Measurements from ENCODE around the gene PCDHA8. TPM values are rescaled to one million over a fixed set of nuclear protein-coding genes. Genes with fewer than 3 reads are reported as not detected.
A peak's percentile ranks its signal among the peaks of the same experiment; 100 is the strongest.
"Not testable (repeated sequence)": the region's sequence is repeated elsewhere in the genome, so short reads cannot be mapped to it uniquely, and the experiment has no call there.

The PCDHA8 gene
- total RNA-seq, 2 donors from 2014 or later: 0.06 to 0.10 TPM

DNA sequence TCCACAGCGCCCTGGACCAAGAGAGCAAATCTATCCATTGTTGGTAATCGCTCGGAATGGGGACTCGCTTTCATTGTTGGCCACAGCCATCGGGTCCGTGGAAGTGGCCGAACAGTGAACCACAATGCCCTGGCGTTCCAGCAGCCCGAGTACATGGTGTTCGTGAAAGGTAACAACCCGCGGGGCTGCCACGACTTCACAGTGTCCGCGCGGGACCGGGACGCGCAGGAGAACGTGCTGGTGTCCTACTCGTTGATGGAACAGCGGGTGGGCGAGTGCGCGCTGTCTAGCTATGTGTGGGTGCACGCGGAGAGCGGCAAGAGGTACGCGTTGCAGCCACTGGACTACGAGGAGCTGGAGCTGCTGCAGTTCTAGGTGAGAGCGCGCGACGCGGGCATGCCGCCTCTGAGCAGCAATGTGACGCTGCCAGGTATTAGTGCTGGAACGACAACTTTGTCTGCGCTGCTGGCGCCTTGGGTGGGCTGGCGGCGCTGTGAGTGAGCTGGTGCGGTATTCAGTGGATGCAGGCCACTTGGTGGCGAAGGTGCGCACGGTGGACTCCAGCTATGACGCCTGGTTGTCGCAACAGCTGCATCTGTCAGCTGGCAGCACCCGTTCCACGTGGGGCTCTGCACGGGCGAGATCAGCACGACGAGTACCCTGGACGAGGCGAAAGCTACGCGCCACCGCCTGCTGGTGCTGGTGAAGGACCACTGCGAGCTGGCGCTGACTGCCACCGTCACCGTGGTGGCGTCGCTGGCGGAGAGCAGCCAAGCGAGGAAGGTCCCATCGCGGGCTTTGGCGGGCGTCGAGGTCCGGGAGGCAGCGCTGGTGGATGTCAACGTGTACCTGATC is 21.7 kb downstream of the PCDHA8 start:
- ATAC-seq (no peak), DNase-seq (no peak)
- intact Hi-C loops (cut with DNase I): no loop called here

DNA sequence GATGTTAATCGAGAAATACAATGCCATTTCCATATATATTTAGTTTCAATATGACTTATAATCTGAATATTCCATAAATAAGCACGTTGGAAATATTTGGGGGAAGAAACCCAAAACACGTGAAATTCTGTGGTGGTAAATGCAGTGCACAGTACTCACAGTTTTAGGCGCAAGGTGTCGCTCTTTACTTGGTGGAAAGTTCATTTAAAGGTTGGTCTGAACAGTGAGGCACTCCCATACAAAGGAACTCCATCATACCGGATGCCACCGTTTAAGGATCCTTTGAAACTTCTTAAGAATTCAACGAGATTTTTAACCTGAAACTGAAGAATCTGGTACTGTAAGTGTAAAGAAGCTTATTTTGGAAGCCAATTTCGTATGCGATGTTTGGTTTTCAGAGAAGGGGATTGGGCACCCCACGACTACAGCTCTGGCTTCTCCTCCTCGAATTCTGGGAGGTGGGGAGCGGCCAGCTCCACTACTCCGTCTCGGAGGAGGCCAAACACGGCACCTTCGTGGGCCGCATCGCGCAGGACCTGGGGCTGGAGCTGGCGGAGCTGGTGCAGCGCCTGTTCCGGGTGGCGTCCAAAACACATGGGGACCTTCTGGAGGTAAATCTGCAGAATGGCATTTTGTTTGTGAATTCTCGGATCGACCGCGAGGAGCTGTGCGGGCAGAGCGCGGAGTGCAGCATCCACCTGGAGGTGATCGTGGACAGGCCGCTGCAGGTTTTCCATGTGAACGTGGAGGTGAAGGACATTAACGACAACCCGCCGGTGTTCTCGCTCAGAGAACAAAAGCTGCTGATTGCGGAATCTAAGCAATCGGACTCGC is 28.0 kb downstream of the PCDHA8 start, which contains the start of gene PCDHA11:
TSS of gene PCDHA11 (plus strand) at position 237 of the 834 bp plus-strand sequence. CDS start at position 384, 147 bp downstream.
- no peak for DNase-seq
- intact Hi-C loops (cut with DNase I): no loop called here

DNA sequence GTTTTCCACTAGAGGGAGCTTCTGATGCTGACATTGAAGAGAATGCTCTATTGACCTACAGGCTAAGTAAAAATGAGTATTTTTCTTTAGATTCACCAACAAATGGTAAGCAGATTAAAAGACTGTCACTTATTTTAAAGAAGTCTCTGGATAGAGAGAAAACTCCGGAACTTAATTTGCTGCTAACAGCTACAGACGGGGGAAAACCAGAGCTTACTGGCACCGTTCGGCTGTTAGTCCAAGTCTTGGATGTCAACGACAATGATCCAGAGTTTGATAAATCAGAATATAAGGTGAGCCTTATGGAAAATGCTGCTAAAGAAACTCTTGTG is 28.5 kb downstream of the PCDHA8 start:
- DNase-seq (no peak), ATAC-seq (no peak)
- intact Hi-C loops (cut with DNase I): no loop called here

More for the DNA sequence above, 28.0 kb downstream of the PCDHA8 start, which contains the start of gene PCDHA11:
- peak in 1 of 2 donors; percentile 53 for ATAC-seq

DNA sequence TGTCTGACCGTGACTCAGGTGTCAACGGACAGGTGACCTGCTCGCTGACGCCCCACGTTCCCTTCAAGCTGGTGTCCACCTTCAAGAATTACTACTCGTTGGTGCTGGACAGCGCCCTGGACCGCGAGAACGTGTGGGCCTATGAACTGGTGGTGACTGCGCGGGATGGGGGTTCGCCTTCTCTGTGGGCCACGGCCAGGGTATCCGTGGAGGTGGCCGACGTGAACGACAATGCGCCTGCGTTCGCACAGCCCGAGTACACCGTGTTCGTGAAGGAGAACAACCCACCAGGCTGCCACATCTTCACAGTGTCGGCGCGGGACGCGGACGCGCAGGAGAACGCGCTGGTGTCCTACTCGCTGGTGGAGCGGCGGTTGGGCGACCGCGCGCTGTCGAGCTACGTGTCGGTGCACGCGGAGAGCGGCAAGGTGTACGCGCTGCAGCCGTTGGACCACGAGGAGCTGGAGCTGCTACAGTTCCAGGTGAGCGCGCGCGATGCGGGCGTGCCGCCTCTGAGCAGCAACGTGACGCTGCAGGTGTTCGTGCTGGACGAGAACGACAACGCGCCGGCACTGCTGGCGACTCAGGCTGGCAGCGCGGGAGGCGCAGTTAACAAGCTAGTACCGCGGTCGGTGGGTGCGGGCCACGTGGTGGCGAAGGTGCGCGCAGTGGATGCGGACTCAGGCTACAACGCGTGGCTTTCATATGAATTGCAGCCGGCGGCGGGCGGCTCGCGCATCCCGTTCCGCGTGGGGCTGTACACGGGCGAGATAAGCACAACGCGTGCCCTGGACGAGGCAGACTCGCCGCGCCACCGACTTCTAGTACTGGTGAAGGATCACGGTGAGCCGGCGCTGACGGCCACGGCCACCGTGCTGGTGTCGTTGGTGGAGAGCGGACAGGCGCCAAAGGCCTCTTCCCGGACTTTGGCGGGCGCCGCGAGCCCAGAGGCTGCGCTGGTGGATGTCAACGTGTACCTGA is 29.5 kb downstream of the PCDHA8 start:
- intact Hi-C loops (cut with DNase I): no loop called here
- ATAC-seq (no peak), DNase-seq (no peak)

DNA sequence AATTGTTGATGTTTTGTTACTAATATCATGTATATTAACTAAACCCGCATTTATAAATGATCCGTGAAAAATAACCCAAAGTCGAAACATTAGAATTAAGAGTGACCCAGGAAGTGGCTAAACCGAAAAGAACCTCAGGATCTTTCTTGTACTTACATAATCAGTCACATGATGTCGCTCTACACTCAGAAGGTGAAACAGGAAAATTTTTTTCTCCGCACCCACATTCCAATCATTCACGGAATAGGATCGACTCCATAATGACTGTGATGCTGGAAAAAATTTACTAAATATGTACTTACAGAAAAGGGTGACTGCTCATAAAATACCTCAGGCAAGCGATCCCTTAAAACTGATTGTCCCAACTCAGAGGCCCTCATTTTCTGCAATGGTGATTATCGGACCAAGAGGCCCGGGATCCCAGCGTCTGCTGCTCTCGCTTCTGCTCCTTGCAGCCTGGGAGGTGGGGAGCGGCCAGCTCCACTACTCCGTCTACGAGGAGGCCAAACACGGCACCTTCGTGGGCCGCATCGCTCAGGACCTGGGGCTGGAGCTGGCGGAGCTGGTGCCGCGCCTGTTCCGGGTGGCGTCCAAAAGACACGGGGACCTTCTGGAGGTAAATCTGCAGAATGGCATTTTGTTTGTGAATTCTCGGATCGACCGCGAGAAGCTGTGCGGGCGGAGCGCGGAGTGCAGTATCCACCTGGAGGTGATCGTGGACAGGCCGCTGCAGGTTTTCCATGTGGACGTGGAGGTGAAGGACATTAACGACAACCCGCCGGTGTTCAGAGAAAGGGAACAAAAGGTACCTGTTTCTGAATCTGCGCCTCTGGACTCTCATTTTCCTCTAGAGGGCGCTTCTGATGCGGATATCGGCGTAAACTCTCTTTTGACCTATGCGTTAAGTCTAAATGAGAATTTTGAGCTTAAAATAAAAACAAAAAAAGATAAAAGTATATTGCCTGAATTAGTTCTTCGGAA is 34.4 kb downstream of the PCDHA8 start, which contains the start of gene PCDHA12:
TSS of gene PCDHA12 (plus strand) at position 224 of the 981 bp plus-strand sequence. CDS start at position 389, 165 bp downstream.
- ATAC-seq: no peak
- DNase-seq: no peak
- intact Hi-C loops (cut with DNase I): no loop called here

DNA sequence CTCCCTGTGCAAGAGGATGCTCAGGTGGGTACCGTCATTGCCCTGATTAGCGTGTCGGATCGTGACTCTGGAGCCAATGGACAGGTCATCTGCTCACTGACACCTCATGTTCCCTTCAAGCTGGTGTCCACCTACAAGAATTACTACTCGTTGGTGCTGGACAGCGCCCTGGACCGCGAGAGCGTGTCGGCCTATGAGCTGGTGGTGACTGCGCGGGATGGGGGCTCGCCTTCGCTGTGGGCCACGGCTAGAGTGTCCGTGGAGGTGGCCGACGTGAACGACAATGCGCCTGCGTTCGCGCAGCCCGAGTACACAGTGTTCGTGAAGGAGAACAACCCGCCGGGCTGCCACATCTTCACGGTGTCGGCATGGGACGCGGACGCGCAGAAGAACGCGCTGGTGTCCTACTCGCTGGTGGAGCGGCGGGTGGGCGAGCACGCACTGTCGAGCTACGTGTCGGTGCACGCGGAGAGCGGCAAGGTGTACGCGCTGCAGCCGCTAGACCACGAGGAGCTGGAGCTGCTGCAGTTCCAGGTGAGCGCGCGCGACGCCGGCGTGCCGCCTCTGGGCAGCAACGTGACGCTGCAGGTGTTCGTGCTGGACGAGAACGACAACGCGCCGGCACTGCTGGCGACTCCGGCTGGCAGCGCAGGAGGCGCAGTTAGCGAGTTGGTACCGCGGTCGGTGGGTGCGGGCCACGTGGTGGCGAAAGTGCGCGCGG is 35.7 kb downstream of the PCDHA8 start:
- intact Hi-C loops (cut with DNase I); DNase-seq; ATAC-seq: not testable (repeated sequence)

DNA sequence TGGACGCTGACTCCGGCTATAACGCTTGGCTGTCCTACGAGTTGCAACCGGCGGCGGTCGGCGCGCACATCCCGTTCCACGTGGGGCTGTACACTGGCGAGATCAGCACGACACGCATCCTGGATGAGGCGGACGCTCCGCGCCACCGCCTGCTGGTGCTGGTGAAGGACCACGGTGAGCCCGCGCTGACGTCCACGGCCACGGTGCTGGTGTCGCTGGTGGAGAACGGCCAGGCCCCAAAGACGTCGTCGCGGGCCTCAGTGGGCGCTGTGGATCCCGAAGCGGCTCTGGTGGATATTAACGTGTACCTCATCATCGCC is 36.2 kb downstream of the PCDHA8 start:
- ATAC-seq (no peak), DNase-seq (no peak)
- intact Hi-C loops (cut with DNase I): no loop called here

DNA sequence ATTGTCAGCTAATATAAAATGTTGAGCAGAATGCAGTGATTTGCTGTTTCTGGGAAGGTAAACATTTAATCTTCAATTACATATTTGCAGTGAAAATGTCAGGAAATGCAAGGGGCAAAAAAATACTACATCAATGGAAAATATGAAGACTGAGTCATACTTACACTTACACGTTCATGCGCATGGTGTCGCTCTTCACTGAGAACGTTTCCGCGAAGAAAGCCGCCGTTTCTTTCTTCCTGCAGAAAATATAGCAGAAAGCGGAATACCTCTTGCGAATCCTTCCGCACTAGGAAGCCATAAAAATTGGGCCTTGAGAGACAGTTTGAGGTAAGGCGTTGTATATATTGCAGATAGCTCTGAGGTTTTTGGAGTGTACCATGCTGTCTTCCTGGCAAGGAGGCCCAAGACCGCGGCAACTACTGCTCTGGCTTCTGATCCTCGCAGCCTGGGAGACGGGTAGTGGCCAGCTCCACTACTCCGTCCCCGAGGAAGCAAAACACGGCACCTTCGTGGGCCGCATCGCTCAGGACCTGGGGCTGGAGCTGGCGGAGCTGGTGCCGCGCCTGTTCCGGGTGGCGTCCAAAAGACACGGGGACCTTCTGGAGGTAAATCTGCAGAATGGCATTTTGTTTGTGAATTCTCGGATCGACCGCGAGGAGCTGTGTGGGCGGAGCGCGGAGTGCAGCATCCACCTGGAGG is 41.1 kb downstream of the PCDHA8 start, which contains the start of gene PCDHA13:
TSS of gene PCDHA13 (plus strand) at position 236 of the 702 bp plus-strand sequence. CDS start at position 381, 145 bp downstream.
- intact Hi-C loops (cut with DNase I): loop anchor here in 1 of 2 donors (10.0 kb wide), 1 partner anchor 163 kb away; no protein-coding TSS in a partner anchor

DNA sequence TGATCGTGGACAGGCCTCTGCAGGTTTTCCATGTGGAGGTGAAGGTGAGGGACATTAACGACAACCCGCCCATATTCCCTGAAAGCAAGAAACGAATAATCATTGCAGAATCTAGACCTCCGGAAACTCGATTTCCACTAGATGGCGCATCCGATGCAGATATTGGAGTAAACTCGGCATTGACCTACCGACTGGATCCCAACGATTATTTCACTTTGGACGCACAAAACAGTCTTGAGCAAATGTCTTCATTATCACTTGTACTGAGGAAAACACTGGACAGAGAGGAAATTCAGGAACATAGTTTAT is 41.6 kb downstream of the PCDHA8 start:
- intact Hi-C loops (cut with DNase I): loop anchor here in 1 of 2 donors (10.0 kb wide), 1 partner anchor 162 kb away; no protein-coding TSS in a partner anchor
- DNase-seq (no peak), ATAC-seq (no peak)

More for the DNA sequence above, 41.1 kb downstream of the PCDHA8 start, which contains the start of gene PCDHA13:
- ATAC-seq (peak in 1 of 2 donors; percentile 27), DNase-seq (no peak)

DNA sequence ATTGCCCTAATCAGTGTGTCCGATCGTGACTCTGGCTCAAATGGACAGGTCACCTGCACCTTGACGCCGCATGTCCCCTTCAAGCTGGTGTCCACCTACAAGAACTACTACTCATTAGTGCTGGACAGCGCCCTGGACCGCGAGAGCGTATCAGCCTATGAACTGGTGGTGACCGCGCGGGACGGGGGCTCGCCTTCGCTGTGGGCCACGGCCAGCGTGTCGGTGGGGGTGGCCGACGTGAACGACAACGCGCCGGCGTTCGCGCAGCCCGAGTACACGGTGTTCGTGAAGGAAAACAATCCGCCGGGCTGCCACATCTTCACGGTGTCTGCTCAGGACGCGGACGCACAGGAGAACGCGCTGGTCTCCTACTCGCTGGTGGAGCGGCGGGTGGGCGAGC is 42.4 kb downstream of the PCDHA8 start:
- ATAC-seq: no peak
- no peak for DNase-seq
- intact Hi-C loops (cut with DNase I): loop anchor here in 1 of 2 donors (10.0 kb wide), 1 partner anchor 161 kb away; no protein-coding TSS in a partner anchor

DNA sequence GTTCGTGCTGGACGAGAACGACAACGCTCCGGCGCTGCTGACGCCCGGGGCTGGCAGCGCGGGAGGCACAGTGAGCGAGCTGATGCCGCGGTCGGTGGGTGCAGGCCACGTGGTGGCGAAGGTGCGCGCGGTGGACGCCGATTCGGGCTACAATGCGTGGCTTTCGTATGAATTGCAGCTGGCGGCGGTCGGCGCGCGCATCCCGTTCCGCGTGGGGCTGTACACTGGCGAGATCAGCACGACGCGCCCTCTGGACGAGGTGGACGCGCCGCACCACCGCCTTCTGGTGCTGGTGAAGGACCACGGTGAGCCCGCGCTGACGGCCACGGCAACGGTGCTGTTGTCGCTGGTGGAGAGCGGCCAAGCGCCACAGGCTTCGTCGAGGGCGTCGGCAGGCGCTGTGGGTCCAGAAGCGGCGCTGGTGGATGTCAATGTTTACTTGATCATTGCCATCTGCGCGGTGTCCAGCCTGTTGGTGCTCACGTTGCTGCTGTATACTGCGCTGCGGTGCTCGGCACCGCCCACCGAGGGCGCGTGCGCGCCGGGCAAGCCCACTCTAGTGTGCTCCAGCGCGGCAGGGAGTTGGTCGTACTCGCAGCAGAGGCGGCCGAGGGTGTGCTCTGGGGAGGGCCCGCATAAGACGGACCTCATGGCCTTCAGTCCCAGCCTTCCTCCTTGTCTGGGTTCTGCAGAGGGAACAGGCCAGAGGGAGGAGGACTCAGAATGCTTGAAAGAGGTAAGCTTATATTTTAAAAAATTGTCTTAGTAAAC is 43.1 kb downstream of the PCDHA8 start:
- DNase-seq: no peak
- ATAC-seq: no peak
- intact Hi-C loops (cut with DNase I): loop anchor here in 1 of 2 donors (10.0 kb wide), 1 partner anchor 161 kb away; no protein-coding TSS in a partner anchor

Measured in left cardiac atrium (tissue), 4 donors.